H9 (cell line): ENCODE data around the gene FSIP1. TPM values are rescaled to one million over a fixed set of nuclear protein-coding genes. Genes with fewer than 3 reads are reported as not detected.

Source experiments
- DNase-seq: peaks from one replicate; pipeline ENCODE4 v3.0.0-alpha.2; 2017
- H2AFZ ChIP-seq: one replicate; pipeline ENCODE4 v1.6.1; 2013; ENCODE audit warnings: mild to moderate bottlenecking, low read length, control low read depth, moderate library complexity
- H2AK5ac ChIP-seq: 2 replicates; pipeline ENCODE4 v1.6.1; 2013; ENCODE audit warnings: low read length, control low read depth, mixed read lengths; ENCODE audit not compliant: insufficient read length
- H2BK120ac ChIP-seq: one replicate; pipeline ENCODE4 v1.6.1; 2013; ENCODE audit warnings: low read depth, mild to moderate bottlenecking, low read length, control low read depth, inconsistent platforms; ENCODE audit not compliant: poor library complexity, severe bottlenecking
- H2BK12ac ChIP-seq: 2 replicates; pipeline ENCODE4 v1.6.1; 2013; ENCODE audit warnings: low read length, control low read depth, mixed read lengths, low read depth; ENCODE audit not compliant: insufficient read length
- H2BK15ac ChIP-seq: 2 replicates; pipeline ENCODE4 v1.6.1; 2013; ENCODE audit warnings: low read depth, low read length, control low read depth
- H2BK20ac ChIP-seq: one replicate; pipeline ENCODE4 v1.6.1; 2013; ENCODE audit warnings: low read depth, mild to moderate bottlenecking, low read length, control low read depth, inconsistent platforms; ENCODE audit not compliant: poor library complexity, severe bottlenecking
- H2BK5ac ChIP-seq: 2 replicates; pipeline ENCODE4 v1.6.1; 2013; ENCODE audit warnings: low read length, control low read depth, mixed read lengths; ENCODE audit not compliant: insufficient read length
- H3K14ac ChIP-seq: 2 replicates; pipeline ENCODE4 v1.6.1; 2013; ENCODE audit warnings: low read length, control low read depth; ENCODE audit not compliant: insufficient read depth
- H3K18ac ChIP-seq: 2 replicates; pipeline ENCODE4 v1.6.1; 2013; ENCODE audit warnings: low read depth, mild to moderate bottlenecking, mixed read lengths, low read length, control low read depth; ENCODE audit not compliant: insufficient read length
- H3K23ac ChIP-seq: 2 replicates; pipeline ENCODE4 v1.6.1; 2013; ENCODE audit warnings: low read length, control low read depth, mixed read lengths, low read depth; ENCODE audit not compliant: insufficient read length
- H3K23me2 ChIP-seq: 2 replicates; pipeline ENCODE4 v1.6.1; 2013; ENCODE audit warnings: low read depth, mild to moderate bottlenecking, mixed read lengths, low read length, control low read depth; ENCODE audit not compliant: insufficient read length, poor library complexity, severe bottlenecking
- H3K27ac ChIP-seq: 2 replicates; pipeline ENCODE4 v1.5.1; 2013; ENCODE audit warnings: low read length, control low read depth, mixed read lengths, low read depth; ENCODE audit not compliant: insufficient read length
- H3K27me3 ChIP-seq: 2 replicates; pipeline ENCODE4 v1.6.1; 2013; ENCODE audit warnings: low read length, control low read depth, inconsistent platforms; ENCODE audit not compliant: insufficient read depth
- H3K4ac ChIP-seq: 2 replicates; pipeline ENCODE4 v1.6.1; 2013; ENCODE audit warnings: low read depth, mild to moderate bottlenecking, control low read depth, inconsistent platforms, low read length, moderate library complexity
- H3K4me1 ChIP-seq: 2 replicates; pipeline ENCODE4 v1.6.1; 2013; ENCODE audit warnings: low read length, control low read depth, inconsistent platforms; ENCODE audit not compliant: insufficient read depth
- H3K4me2 ChIP-seq: 2 replicates; pipeline ENCODE4 v1.6.1; 2013; ENCODE audit warnings: low read length, control low read depth, mixed read lengths; ENCODE audit not compliant: insufficient read length, insufficient read depth
- H3K56ac ChIP-seq: 2 replicates; pipeline ENCODE4 v1.6.1; 2013; ENCODE audit warnings: low read depth, mild to moderate bottlenecking, mixed read lengths, low read length, control low read depth; ENCODE audit not compliant: insufficient read length
- H3K79me1 ChIP-seq: 2 replicates; pipeline ENCODE4 v1.6.1; 2013; ENCODE audit warnings: low read depth, mild to moderate bottlenecking, moderate library complexity, low read length, control low read depth, inconsistent platforms; ENCODE audit not compliant: insufficient read depth, poor library complexity, severe bottlenecking
- H3K79me2 ChIP-seq: 2 replicates; pipeline ENCODE4 v1.6.1; 2013; ENCODE audit warnings: low read length, control low read depth, inconsistent platforms; ENCODE audit not compliant: insufficient read depth
- H3K9ac ChIP-seq: 2 replicates; pipeline ENCODE4 v1.6.1; 2013; ENCODE audit warnings: low read length, control low read depth, mixed read lengths; ENCODE audit not compliant: insufficient read length; ENCODE audit errors: extremely low read depth
- H3K9me3 ChIP-seq: one replicate; pipeline ENCODE4 v1.6.1; 2013; ENCODE audit warnings: low read depth, low read length, inconsistent platforms; ENCODE audit not compliant: control insufficient read depth
- H3T11ph ChIP-seq: one replicate; pipeline ENCODE4 v1.6.1; 2013; ENCODE audit warnings: mild to moderate bottlenecking, low read length, control low read depth, inconsistent platforms
- H4K20me1 ChIP-seq: one replicate; pipeline ENCODE4 v1.6.1; 2013; ENCODE audit not compliant: control insufficient read depth, insufficient read length, insufficient read depth
- H4K5ac ChIP-seq: 2 replicates; pipeline ENCODE4 v1.6.1; 2013; ENCODE audit warnings: low read depth, mild to moderate bottlenecking, mixed read lengths, low read length, control low read depth; ENCODE audit not compliant: insufficient read length
- H4K8ac ChIP-seq: replicated peaks from 2 replicates; pipeline ENCODE4 v1.6.1; 2013; ENCODE audit warnings: low read length, control low read depth, mixed read lengths, low read depth; ENCODE audit not compliant: insufficient read length
- H4K91ac ChIP-seq: 2 replicates; pipeline ENCODE4 v1.6.1; 2013; ENCODE audit warnings: low read depth, mild to moderate bottlenecking, moderate library complexity, mixed read lengths, low read length, control low read depth; ENCODE audit not compliant: insufficient read length
- H3K27ac Mint-ChIP-seq, 3 experiments: 2 replicates in 2 of 3; 3 replicates in 1 of 3; pipeline ENCODE4 v1.8.0; 2020 to 2021; ENCODE audit warnings: mixed read lengths in 3 of 3, mild to moderate bottlenecking in 1 of 3, moderate library complexity in 1 of 3
- H3K27me3 Mint-ChIP-seq: 2 replicates; pipeline ENCODE4 v1.8.0; 2021; ENCODE audit warnings: low read depth, mild to moderate bottlenecking, moderate library complexity, mixed read lengths
- H3K36me3 Mint-ChIP-seq, 3 experiments: 2 replicates in 2 of 3; 3 replicates in 1 of 3; pipeline ENCODE4 v1.8.0; 2020 to 2021; ENCODE audit warnings: low read depth in 3 of 3, mixed read lengths in 3 of 3; ENCODE audit not compliant: insufficient read depth in 1 of 3
- H3K4me1 Mint-ChIP-seq, 2 experiments: 2 replicates each; pipeline ENCODE4 v1.8.0; 2020; ENCODE audit warnings: mixed read lengths in 2 of 2
- H3K4me3 Mint-ChIP-seq, 2 experiments: 2 replicates in 1 of 2; 3 replicates in 1 of 2; pipeline ENCODE4 v1.8.0; 2020 to 2021; ENCODE audit warnings: mild to moderate bottlenecking in 2 of 2, mixed read lengths in 2 of 2, moderate library complexity in 1 of 2
- H3K9me3 Mint-ChIP-seq, 2 experiments: 2 replicates in 1 of 2; 3 replicates in 1 of 2; pipeline ENCODE4 v1.8.0; 2020; ENCODE audit warnings: mild to moderate bottlenecking in 2 of 2, mixed read lengths in 2 of 2, moderate library complexity in 1 of 2
- WGBS: extraction: QIAGEN DNeasy Blood & Tissue Kit; methylation state at CpG from one replicate; pipeline ENCODE4 v1.1.7; 2013; ENCODE audit warnings: missing lambda C conversion rate, low lambda C conversion rate, mixed read lengths; ENCODE audit not compliant: insufficient read length; ENCODE audit errors: extremely low coverage; 5-methylcytosine and 5-hydroxymethylcytosine counted together
- total RNA-seq: library from RNA; stranded (reverse); gene quantifications from 2 replicates; pipeline ENCODE4 v1.2.1, GENCODE V29; 2021
- TF ChIP-seq, protein P1 (sequence below): fragments of 200-600 bp; sonication (generic); conservative IDR thresholded peaks from 3 replicates; pipeline ENCODE4 v1.8.0; 2021; ENCODE audit warnings: antibody characterized with exemption, mild to moderate bottlenecking

Gene FSIP1
- total RNA-seq, 1 experiment from 2014 or later = 0.96 TPM

DNA sequence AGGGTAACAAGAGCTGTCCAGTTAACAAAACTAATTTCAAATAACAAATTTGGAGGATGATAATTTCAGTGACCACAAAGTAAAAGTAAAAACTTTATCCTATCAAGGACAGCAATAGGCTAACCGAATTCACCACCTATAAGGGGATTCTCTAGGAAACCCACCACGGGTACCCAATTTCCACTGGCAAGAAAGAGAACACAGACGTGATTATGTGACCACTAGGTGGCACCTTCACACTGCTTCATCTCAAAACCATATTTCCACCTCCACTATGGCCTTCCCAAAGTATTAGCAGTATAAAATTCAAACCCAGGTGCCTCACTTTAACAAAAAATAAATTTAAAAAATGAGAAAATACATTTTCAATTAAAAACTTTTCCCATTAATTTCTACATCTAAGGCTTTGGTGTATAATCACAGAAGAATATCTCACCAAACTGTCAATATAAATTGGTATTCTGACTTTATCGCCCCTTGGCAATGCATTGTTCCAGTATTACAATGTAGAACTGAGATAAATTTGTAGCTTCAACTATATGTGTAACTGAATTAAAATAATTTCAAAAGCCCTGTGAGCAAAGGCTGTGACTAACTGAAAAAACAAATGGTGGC, 96.5 kb downstream of the FSIP1 start:
- no peak for DNase-seq
- no CpG with 5 or more reads among the region's 4 CpGs for WGBS
- H3K79me2 ChIP-seq = no peaks in the 10 kb centered on the region
- H3K4me2 ChIP-seq = no peak overlapping the region
- H3K79me1 ChIP-seq = no peaks in the 10 kb centered on the region
- Mint-ChIP-seq H3K4me3 (no peak overlapping the region), H3K27ac (no peak overlapping the region), H3K4me1 (peaks cover 12 to 15% of the 10 kb centered on the region in 2 experiments), H3K9me3 (no peaks in the 10 kb centered on the region), H3K27me3 (no peaks in the 10 kb centered on the region), H3K36me3 (no peaks in the 10 kb centered on the region)
- no peak overlapping the region for H3K9ac ChIP-seq
- H2AFZ ChIP-seq = no peak overlapping the region
- H3K4me1 ChIP-seq = no peaks in the 10 kb centered on the region
- H3K23ac ChIP-seq = no peak overlapping the region
- no peaks in the 10 kb centered on the region for H4K20me1 ChIP-seq
- no peaks in the 10 kb centered on the region for H3K23me2 ChIP-seq
- H4K8ac ChIP-seq = no peak overlapping the region
- H2BK120ac ChIP-seq = no peak overlapping the region
- no peak overlapping the region for H2BK20ac ChIP-seq
- no peak overlapping the region for H3K18ac ChIP-seq
- TF ChIP-seq, protein P1, sequence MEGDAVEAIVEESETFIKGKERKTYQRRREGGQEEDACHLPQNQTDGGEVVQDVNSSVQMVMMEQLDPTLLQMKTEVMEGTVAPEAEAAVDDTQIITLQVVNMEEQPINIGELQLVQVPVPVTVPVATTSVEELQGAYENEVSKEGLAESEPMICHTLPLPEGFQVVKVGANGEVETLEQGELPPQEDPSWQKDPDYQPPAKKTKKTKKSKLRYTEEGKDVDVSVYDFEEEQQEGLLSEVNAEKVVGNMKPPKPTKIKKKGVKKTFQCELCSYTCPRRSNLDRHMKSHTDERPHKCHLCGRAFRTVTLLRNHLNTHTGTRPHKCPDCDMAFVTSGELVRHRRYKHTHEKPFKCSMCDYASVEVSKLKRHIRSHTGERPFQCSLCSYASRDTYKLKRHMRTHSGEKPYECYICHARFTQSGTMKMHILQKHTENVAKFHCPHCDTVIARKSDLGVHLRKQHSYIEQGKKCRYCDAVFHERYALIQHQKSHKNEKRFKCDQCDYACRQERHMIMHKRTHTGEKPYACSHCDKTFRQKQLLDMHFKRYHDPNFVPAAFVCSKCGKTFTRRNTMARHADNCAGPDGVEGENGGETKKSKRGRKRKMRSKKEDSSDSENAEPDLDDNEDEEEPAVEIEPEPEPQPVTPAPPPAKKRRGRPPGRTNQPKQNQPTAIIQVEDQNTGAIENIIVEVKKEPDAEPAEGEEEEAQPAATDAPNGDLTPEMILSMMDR = peak; percentile 93
- H4K5ac ChIP-seq = no peak overlapping the region
- no peak overlapping the region for H3K27ac ChIP-seq
- no peak overlapping the region for H3K14ac ChIP-seq
- no peak overlapping the region for H2AK5ac ChIP-seq
- no peak overlapping the region for H2BK5ac ChIP-seq
- no peak overlapping the region for H2BK12ac ChIP-seq
- no peaks in the 10 kb centered on the region for H3K9me3 ChIP-seq
- no peak overlapping the region for H3K4ac ChIP-seq
- H3T11ph ChIP-seq = no peak overlapping the region
- H3K56ac ChIP-seq = no peak overlapping the region
- H4K91ac ChIP-seq = no peak overlapping the region
- no peak overlapping the region for H2BK15ac ChIP-seq
- no peaks in the 10 kb centered on the region; the same call in 1 of the 2 replicates for H3K27me3 ChIP-seq
